SK-N-SH (cell line): ENCODE results near the gene PRKCH. TPM values are rescaled to one million over a fixed set of nuclear protein-coding genes. Genes with fewer than 3 reads are reported as not detected.

Source experiments
- CTCF ChIA-PET: fragments of 300-600, 350-600 bp; formaldehyde crosslinking; extraction: SDS; loops from one replicate; lab custom pipeline; 2021; lab: Yijun Ruan, JAX
- POLR2A ChIA-PET: fragments of 350-600 bp; sonication (Branson Sonifier 250); formaldehyde crosslinking; extraction: SDS; loops from one replicate; lab custom pipeline; 2020; ENCODE audit warnings: antibody characterized with exemption, inconsistent platforms; lab: Yijun Ruan, JAX
- DNase-seq: peaks from one replicate; pipeline ENCODE4 v3.0.0; 2012
- H2AFZ ChIP-seq: fragments of 200-600 bp; sonication (generic); 2 replicates; pipeline ENCODE4 v1.8.1; 2016; ENCODE audit warnings: antibody characterized with exemption, mild to moderate bottlenecking, low read depth
- H3F3A ChIP-seq: fragments of 200-600 bp; sonication (generic); replicated peaks from 2 replicates; pipeline ENCODE3; 2016; ENCODE audit warnings: antibody characterized with exemption, mild to moderate bottlenecking; ENCODE audit not compliant: insufficient read depth
- H3K27ac ChIP-seq, 2 experiments: fragments of 200-500 bp in 1 of 2; fragments of 200-600 bp in 1 of 2; sonication (Bioruptor generic) in 1 of 2; sonication (generic), shearing (Covaris generic) in 1 of 2; 2 replicates each; pipeline versions ENCODE4 v1.5.1 to v1.6.1; 2014 to 2016; ENCODE audit warnings: low read depth in 2 of 2, inconsistent platforms in 1 of 2, low read length in 1 of 2, mild to moderate bottlenecking in 1 of 2, mixed read lengths in 1 of 2
- H3K27me3 ChIP-seq: fragments of 200-600 bp; sonication (generic), shearing (Covaris generic); 2 replicates; pipeline ENCODE4 v1.6.1; 2016; ENCODE audit warnings: mixed run types; ENCODE audit not compliant: insufficient read depth
- H3K36me3 ChIP-seq, 2 experiments: fragments of 200-500 bp in 1 of 2; fragments of 200-600 bp in 1 of 2; sonication (Bioruptor generic) in 1 of 2; sonication (generic) in 1 of 2; replicated peaks in 1 of 2; 2 replicates each; pipeline versions ENCODE3 to v1.5.1; 2014 to 2016; ENCODE audit warnings: low read length in 1 of 2, mild to moderate bottlenecking in 1 of 2; ENCODE audit not compliant: insufficient read depth in 2 of 2, control insufficient read depth in 1 of 2
- H3K4me1 ChIP-seq, 2 experiments: fragments of 200-500 bp in 1 of 2; fragments of 200-600 bp in 1 of 2; sonication (Bioruptor generic) in 1 of 2; sonication (generic), shearing (Covaris generic) in 1 of 2; 2 replicates each; pipeline versions ENCODE4 v1.5.1 to v1.6.1; 2014 to 2016; ENCODE audit warnings: low read depth in 1 of 2, low read length in 1 of 2, mixed run types in 1 of 2; ENCODE audit not compliant: insufficient read depth in 2 of 2, control insufficient read depth in 1 of 2
- H3K4me2 ChIP-seq: fragments of 200-600 bp; sonication (generic), shearing (Covaris generic); 2 replicates; pipeline ENCODE4 v1.6.1; 2017; ENCODE audit warnings: mixed run types
- H3K4me3 ChIP-seq, 2 experiments: fragments of 200-500 bp in 1 of 2; fragments of 200-600 bp in 1 of 2; sonication (Bioruptor generic) in 1 of 2; sonication (generic), shearing (Covaris generic) in 1 of 2; 2 replicates each; pipeline versions ENCODE4 v1.5.1 to v1.8.1; 2014 to 2016; ENCODE audit warnings: low read depth in 2 of 2, inconsistent platforms in 1 of 2, low read length in 1 of 2, mild to moderate bottlenecking in 1 of 2, mixed read lengths in 1 of 2, moderate library complexity in 1 of 2
- H3K79me2 ChIP-seq: fragments of 200-600 bp; sonication (generic); 2 replicates; pipeline ENCODE4 v1.8.1; 2017; ENCODE audit warnings: mild to moderate bottlenecking; ENCODE audit not compliant: insufficient read depth
- H3K9ac ChIP-seq: fragments of 200-600 bp; sonication (generic); 2 replicates; pipeline ENCODE4 v1.6.1; 2017; ENCODE audit warnings: mixed run types
- H3K9me2 ChIP-seq: fragments of 200-600 bp; sonication (generic); 2 replicates; pipeline ENCODE4 v1.6.1; 2017; ENCODE audit warnings: mixed run types
- H3K9me3 ChIP-seq: fragments of 200-600 bp; sonication (generic); 2 replicates; pipeline ENCODE4 v1.6.1; 2017; ENCODE audit warnings: mixed run types, mild to moderate bottlenecking, moderate library complexity
- H4K20me1 ChIP-seq: fragments of 200-600 bp; sonication (generic); 2 replicates; pipeline ENCODE4 v1.6.1; 2017; ENCODE audit warnings: mild to moderate bottlenecking, mixed run types; ENCODE audit not compliant: insufficient read depth
- CHD2 ChIP-seq: fragments of 150-350 bp; IDR thresholded peaks from 2 replicates; pipeline ENCODE4 v1.6.1; 2018; ENCODE audit warnings: low read length; ENCODE audit not compliant: partially characterized antibody
- FOXJ3 ChIP-seq: sonication (generic); formaldehyde crosslinking; IDR thresholded peaks from 2 replicates; pipeline ENCODE4 v1.5.1; 2020; ENCODE audit warnings: mild to moderate bottlenecking, missing genetic modification reagents
- FOXM1 ChIP-seq: IDR thresholded peaks from 2 replicates; pipeline ENCODE4 v1.4.0; 2012; ENCODE audit warnings: low read depth, mild to moderate bottlenecking
- PBX3 ChIP-seq: IDR thresholded peaks from 2 replicates; pipeline ENCODE4; 2012
- TAF1 ChIP-seq: IDR thresholded peaks from 2 replicates; pipeline ENCODE4 v1.6.1; 2012; ENCODE audit warnings: low read depth, mild to moderate bottlenecking, low read length, moderate library complexity, borderline replicate concordance
- TCF12 ChIP-seq: IDR thresholded peaks from 2 replicates; pipeline ENCODE4 v1.4.0; 2012
- USF2 ChIP-seq: fragments of 150-350 bp; IDR thresholded peaks from 2 replicates; pipeline ENCODE4 v1.6.1; 2017; ENCODE audit warnings: antibody characterized with exemption, low read length, low read depth, borderline replicate concordance
- WGBS: methylation state at CpG from one replicate; pipeline ENCODE4 v1.1.6; 2017; ENCODE audit warnings: low lambda C conversion rate; 5-methylcytosine and 5-hydroxymethylcytosine counted together
- polyA plus RNA-seq, 3 experiments: library from polyadenylated mRNA; depleted of rRNA; stranded (reverse); fragments of >200 nt; gene quantifications; 2 replicates each; pipeline ENCODE4 v1.2.3, GENCODE V29; 2012
- TF ChIP-seq, protein P1 (sequence below): IDR thresholded peaks from 2 replicates; pipeline ENCODE4 v1.6.1; 2012; ENCODE audit warnings: mild to moderate bottlenecking, low read depth, low read length, moderate library complexity
- TF ChIP-seq, protein P2 (sequence below): fragments of 150-350 bp; IDR thresholded peaks from 2 replicates; pipeline ENCODE4 v1.6.1; 2016; ENCODE audit warnings: mild to moderate bottlenecking, low read depth, low read length

PRKCH gene
- polyA plus RNA-seq, 1 of the 3 experiments (the other 2 are of a cell fraction): 4.2 TPM

DNA sequence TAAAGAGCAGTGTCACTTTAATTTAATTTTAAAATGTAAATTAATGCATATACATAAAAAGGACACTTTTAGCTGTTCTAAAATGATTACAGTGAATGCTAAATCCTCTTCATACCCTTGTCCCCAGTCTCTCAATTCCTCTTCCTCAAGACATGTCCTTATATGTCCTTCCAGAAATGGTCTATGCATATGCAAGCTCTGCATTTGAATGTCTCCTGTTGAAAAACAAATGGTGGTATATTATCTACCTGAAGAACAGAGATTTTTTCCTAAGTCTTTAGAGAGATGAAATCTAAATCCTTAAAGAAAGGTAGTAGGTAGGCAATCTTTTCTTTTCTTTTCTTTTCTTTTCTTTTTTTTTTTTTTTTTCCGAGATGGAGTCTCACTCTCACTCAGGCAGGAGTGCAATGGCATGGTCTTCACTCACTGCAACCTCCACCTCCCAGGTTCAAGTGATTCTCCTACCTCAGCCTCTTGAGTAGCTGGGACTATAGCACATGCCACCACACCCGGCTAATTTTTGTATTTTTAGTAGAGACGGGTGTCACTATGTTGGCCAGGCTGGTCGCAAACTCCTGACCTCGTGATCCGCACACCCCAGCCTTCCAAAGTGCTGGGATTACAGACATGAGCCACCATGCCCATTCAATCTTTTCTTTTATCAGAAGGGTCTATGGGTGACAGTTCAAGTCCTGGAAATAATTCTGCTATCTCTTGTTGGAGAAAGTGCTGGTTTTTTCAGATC is 180.5 kb downstream of the PRKCH start:
- Histone ChIP-seq H3K9me3 (no peaks in the 10 kb centered on the region), H3F3A (no peaks in the 10 kb centered on the region), H3K9me2 (no peaks in the 10 kb centered on the region), H3K9ac (no peak overlapping the region), H3K79me2 (no peaks in the 10 kb centered on the region), H2AFZ (no peak overlapping the region), H4K20me1 (no peaks in the 10 kb centered on the region), H3K27me3 (no peaks in the 10 kb centered on the region), H3K4me2 (no peak overlapping the region), H3K36me3 (no peaks in the 10 kb centered on the region), H3K4me1 (peaks cover 0 to 10% of the 10 kb centered on the region in 2 experiments; a peak in 1 of 4 replicates), H3K27ac (no peak overlapping the region), H3K4me3 (no peak overlapping the region)
- 88% methylated on average over 6 of the region's 6 CpGs for WGBS
- ChIA-PET POLR2A (no interaction called here), CTCF (interaction anchor here (1.1 kb wide), 1 partner anchor 51 kb away, joined by 3 read pairs; no protein-coding TSS in a partner anchor)
- no peak for DNase-seq
- TF ChIP-seq TAF1 (no peak), CHD2 (no peak)

- POLR2A ChIA-PET: no interaction called here
- H3K27ac ChIP-seq: no peak overlapping the region
- no peaks in the 10 kb centered on the region for H3F3A ChIP-seq
- 67% methylated on average over 7 of the region's 7 CpGs for WGBS
- H4K20me1 ChIP-seq: no peaks in the 10 kb centered on the region
- no peak overlapping the region for H2AFZ ChIP-seq
- H3K4me1 ChIP-seq: peaks cover 0 to 10% of the 10 kb centered on the region in 2 experiments; a peak in 1 of 4 replicates
- TF ChIP-seq TCF12: no peak
- no peak overlapping the region for H3K9ac ChIP-seq
- H3K79me2 ChIP-seq: no peaks in the 10 kb centered on the region
- no peaks in the 10 kb centered on the region for H3K9me3 ChIP-seq
- no peaks in the 10 kb centered on the region for H3K27me3 ChIP-seq
- no peak overlapping the region for H3K4me3 ChIP-seq
- H3K9me2 ChIP-seq: no peaks in the 10 kb centered on the region
- H3K4me2 ChIP-seq: no peak overlapping the region
- no peaks in the 10 kb centered on the region for H3K36me3 ChIP-seq
- CTCF ChIA-PET: interaction anchor here (0.7 to 1.4 kb wide), 4 partner anchors 9 to 51 kb away, joined by 3 to 4 read pairs (median 3); no protein-coding TSS in a partner anchor
- DNase-seq: no peak
Measured at GRCh38 chr14:61502459-61503093, 181.2 kb downstream of the PRKCH start.

DNA sequence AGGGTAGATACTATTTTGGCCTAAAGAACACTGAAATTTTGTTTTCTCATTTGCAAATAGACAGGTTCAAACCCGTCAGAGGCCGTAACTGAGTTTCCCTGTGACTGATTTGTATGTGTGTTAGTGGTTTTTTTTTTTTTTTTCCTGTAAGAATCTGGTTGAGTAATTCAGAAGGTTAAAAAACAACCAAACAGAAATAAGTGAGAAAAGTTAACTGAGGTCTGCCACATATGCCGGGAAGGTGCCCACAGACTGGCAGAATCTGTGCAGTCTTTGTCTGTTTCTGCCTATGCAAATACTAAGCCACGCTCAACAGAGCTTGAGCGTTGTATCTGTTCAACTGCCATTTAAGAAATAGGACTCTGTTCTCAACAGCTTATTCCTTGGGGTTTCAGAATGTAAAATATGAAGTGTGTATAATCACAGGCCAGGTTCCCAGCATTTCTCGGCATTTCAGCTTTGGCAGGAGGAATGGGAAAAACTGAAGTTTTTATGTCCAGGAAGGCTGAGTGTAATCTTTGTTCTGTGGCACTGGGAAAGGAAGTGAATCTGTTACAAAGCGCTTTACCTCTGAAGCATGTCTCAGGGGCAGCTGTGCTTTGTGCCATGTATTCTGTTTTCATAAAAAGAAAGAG is 181.9 kb downstream of the PRKCH start:
- Histone ChIP-seq H3K9ac (no peak overlapping the region), H3K4me1 (peaks cover 0 to 13% of the 10 kb centered on the region in 2 experiments; a peak in 2 of 4 replicates), H3K27me3 (no peaks in the 10 kb centered on the region), H3K4me2 (no peak overlapping the region), H4K20me1 (no peaks in the 10 kb centered on the region), H3K79me2 (no peaks in the 10 kb centered on the region), H3K27ac (peak overlapping the region in 1 of 2 experiments; percentile 36; a peak in 1 of 4 replicates), H3K4me3 (no peak overlapping the region), H3K9me3 (no peaks in the 10 kb centered on the region), H3F3A (no peaks in the 10 kb centered on the region), H3K36me3 (no peaks in the 10 kb centered on the region), H3K9me2 (no peaks in the 10 kb centered on the region), H2AFZ (no peak overlapping the region)
- CTCF ChIA-PET: interaction anchor here (0.7 to 1.4 kb wide), 5 partner anchors 10 to 37 kb away, joined by 3 to 4 read pairs (median 3); no protein-coding TSS in a partner anchor
- POLR2A ChIA-PET: no interaction called here
- no peak for DNase-seq
- WGBS: 96% methylated on average over 7 of the region's 7 CpGs
- no peak for TF ChIP-seq FOXJ3 (CRISPR knock-in tag)
- no peak for TF ChIP-seq CHD2
- TF ChIP-seq, protein P1, sequence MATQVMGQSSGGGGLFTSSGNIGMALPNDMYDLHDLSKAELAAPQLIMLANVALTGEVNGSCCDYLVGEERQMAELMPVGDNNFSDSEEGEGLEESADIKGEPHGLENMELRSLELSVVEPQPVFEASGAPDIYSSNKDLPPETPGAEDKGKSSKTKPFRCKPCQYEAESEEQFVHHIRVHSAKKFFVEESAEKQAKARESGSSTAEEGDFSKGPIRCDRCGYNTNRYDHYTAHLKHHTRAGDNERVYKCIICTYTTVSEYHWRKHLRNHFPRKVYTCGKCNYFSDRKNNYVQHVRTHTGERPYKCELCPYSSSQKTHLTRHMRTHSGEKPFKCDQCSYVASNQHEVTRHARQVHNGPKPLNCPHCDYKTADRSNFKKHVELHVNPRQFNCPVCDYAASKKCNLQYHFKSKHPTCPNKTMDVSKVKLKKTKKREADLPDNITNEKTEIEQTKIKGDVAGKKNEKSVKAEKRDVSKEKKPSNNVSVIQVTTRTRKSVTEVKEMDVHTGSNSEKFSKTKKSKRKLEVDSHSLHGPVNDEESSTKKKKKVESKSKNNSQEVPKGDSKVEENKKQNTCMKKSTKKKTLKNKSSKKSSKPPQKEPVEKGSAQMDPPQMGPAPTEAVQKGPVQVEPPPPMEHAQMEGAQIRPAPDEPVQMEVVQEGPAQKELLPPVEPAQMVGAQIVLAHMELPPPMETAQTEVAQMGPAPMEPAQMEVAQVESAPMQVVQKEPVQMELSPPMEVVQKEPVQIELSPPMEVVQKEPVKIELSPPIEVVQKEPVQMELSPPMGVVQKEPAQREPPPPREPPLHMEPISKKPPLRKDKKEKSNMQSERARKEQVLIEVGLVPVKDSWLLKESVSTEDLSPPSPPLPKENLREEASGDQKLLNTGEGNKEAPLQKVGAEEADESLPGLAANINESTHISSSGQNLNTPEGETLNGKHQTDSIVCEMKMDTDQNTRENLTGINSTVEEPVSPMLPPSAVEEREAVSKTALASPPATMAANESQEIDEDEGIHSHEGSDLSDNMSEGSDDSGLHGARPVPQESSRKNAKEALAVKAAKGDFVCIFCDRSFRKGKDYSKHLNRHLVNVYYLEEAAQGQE: no peak
- no peak for TF ChIP-seq PBX3
- TF ChIP-seq, protein P2, sequence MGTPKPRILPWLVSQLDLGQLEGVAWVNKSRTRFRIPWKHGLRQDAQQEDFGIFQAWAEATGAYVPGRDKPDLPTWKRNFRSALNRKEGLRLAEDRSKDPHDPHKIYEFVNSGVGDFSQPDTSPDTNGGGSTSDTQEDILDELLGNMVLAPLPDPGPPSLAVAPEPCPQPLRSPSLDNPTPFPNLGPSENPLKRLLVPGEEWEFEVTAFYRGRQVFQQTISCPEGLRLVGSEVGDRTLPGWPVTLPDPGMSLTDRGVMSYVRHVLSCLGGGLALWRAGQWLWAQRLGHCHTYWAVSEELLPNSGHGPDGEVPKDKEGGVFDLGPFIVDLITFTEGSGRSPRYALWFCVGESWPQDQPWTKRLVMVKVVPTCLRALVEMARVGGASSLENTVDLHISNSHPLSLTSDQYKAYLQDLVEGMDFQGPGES: no peak
- no peak for TF ChIP-seq USF2
- TF ChIP-seq FOXM1: no peak
